ENCODE data around the gene UHRF1.

Gene UHRF1

DNA sequence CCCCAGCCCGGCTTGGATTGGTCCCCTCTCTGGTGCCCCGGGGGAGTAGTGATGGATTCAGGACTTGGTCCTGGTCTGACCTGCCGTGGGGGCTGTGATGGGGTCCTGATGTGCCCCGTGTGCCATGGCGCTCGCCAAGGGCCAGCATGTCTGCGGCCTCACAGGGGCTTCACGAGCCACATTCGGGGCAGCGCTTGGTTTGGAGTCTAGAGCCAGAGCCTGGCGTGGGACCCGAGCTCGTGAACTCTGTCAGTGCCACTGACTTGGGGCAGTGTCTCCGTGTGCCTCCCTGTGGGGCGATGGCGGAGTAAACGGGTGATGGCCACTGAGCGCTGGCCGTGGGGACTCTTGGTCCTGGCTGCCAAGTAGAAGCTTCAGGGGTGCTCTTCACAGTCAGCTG is 76.8 kb downstream of the UHRF1 start:
- peaks cover 0 to 9% (median 3%) of the 10 kb centered on the region in 5 donors for H3K36me3 ChIP-seq (ENCODE audit: control insufficient read depth in 5 of 5, insufficient read depth in 5 of 5, low read length in 5 of 5)
- H3K4me3 ChIP-seq (ENCODE audit: low read depth in 1 of 5, low read length in 5 of 5) = no peak overlapping the region
- H3K9me3 ChIP-seq (ENCODE audit: control insufficient read depth in 5 of 5, low read length in 5 of 5) = no peaks in the 10 kb centered on the region
- no peak overlapping the region for H3K9ac ChIP-seq (ENCODE audit: low read length in 5 of 5)
- no peaks in the 10 kb centered on the region for H3K27me3 ChIP-seq (ENCODE audit: control insufficient read depth in 5 of 5, insufficient read depth in 4 of 5, low read length in 5 of 5)
- peaks cover 7 to 43% (median 27%) of the 10 kb centered on the region in 5 donors for H3K4me1 ChIP-seq (ENCODE audit: control insufficient read depth in 5 of 5, insufficient read depth in 5 of 5, low read length in 5 of 5)
- H3K27ac ChIP-seq (ENCODE audit: low read depth, low read length) = no peak overlapping the region

DNA sequence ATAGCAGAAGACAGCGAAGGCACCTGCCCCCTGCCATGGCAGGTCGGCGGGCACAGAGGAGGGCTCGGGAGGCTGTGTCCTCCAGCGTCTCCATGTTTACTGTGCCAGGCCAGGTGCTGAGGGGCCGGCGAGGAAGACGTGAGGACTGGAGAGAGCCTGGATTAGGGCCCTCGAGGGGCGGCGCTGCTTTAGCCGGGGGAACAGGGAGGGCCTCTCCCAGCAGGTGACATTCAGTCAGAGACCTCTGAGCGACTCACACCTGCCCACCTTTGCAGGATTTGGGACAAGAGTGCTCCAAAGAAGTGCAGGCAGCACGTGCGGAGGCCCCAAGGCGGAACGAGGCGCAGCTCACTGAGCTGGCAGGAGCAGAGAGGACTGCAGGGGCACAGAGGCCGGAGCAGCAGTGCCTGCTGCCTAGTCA is 77.2 kb downstream of the UHRF1 start:
- H3K27me3 ChIP-seq (ENCODE audit: control insufficient read depth in 5 of 5, insufficient read depth in 4 of 5, low read length in 5 of 5) = no peaks in the 10 kb centered on the region
- H3K4me3 ChIP-seq (ENCODE audit: low read depth in 1 of 5, low read length in 5 of 5) = no peak overlapping the region
- no peak overlapping the region for H3K27ac ChIP-seq (ENCODE audit: low read depth, low read length)
- no peaks in the 10 kb centered on the region for H3K9me3 ChIP-seq (ENCODE audit: control insufficient read depth in 5 of 5, low read length in 5 of 5)
- H3K4me1 ChIP-seq (ENCODE audit: control insufficient read depth in 5 of 5, insufficient read depth in 5 of 5, low read length in 5 of 5) = peaks cover 7 to 40% (median 27%) of the 10 kb centered on the region in 5 donors
- no peak overlapping the region for H3K9ac ChIP-seq (ENCODE audit: low read length in 5 of 5)
- H3K36me3 ChIP-seq (ENCODE audit: control insufficient read depth in 5 of 5, insufficient read depth in 5 of 5, low read length in 5 of 5) = peaks cover 0 to 11% (median 3%) of the 10 kb centered on the region in 5 donors

DNA sequence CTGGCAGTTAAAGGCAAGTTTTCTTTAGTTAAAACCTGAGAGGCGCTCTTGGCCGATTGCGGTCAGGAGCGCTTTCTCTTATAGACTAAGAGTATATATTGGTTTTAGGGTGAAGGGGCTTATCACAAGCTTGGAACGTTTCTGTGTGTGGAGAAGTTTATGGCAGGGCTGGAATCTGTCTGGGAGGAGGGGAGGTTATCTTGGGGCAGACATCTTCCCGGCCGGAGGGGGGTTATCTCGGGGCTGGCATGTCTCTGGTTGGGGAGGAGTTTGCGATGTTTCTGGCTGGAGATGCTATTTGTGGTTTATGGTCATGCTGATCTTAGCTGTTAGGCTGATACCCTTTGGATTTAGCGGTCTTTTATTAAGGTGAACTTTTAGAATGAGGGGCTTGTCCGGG is 78.0 kb downstream of the UHRF1 start:
- peaks cover 0 to 1% (median 0%) of the 10 kb centered on the region in 5 donors for H3K9me3 ChIP-seq (ENCODE audit: control insufficient read depth in 5 of 5, low read length in 5 of 5)
- no peak overlapping the region for H3K27ac ChIP-seq (ENCODE audit: low read depth, low read length)
- H3K4me3 ChIP-seq (ENCODE audit: low read depth in 1 of 5, low read length in 5 of 5) = no peak overlapping the region
- H3K9ac ChIP-seq (ENCODE audit: low read length in 5 of 5) = no peak overlapping the region
- H3K27me3 ChIP-seq (ENCODE audit: control insufficient read depth in 5 of 5, insufficient read depth in 4 of 5, low read length in 5 of 5) = no peaks in the 10 kb centered on the region
- peaks cover 7 to 40% (median 27%) of the 10 kb centered on the region in 5 donors for H3K4me1 ChIP-seq (ENCODE audit: control insufficient read depth in 5 of 5, insufficient read depth in 5 of 5, low read length in 5 of 5)
- H3K36me3 ChIP-seq (ENCODE audit: control insufficient read depth in 5 of 5, insufficient read depth in 5 of 5, low read length in 5 of 5) = peaks cover 0 to 11% (median 3%) of the 10 kb centered on the region in 5 donors

DNA sequence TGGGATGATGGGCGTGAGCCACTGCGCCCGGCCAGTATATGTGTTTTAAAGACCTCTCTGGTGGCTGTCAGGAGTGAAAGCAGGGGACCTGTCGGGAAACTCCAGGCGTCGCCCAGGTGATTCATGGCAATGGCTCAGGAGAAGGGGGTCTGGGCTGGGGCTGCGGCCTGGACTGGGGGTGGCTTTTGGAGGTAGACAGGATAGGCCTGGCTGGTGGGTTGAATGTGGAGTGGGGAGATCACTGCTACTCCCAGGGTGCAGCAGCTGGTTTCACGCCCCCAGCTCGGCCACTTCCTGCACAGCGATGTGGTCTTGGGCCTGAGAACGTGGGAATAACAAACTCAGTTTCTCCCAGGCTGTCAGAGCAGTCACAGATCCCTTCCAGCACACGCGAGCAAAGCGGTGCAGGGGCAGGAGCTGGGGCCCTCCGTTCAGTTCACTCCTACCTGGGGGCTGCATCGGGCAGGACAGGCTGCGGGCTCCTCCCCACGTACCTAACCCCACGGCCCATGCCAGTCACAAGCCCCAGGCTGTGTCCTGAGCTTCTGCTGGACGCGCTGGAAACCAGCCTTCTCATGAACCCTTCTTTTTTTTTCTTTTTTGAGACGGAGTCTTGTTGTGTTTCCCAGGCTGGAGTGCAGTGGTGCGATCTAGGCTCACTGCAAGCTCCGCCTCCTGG is 78.5 kb downstream of the UHRF1 start:
- Histone ChIP-seq H3K4me3 (ENCODE audit: low read depth in 1 of 5, low read length in 5 of 5) (no peak overlapping the region), H3K4me1 (ENCODE audit: control insufficient read depth in 5 of 5, insufficient read depth in 5 of 5, low read length in 5 of 5) (peaks cover 7 to 40% (median 27%) of the 10 kb centered on the region in 5 donors), H3K27me3 (ENCODE audit: control insufficient read depth in 5 of 5, insufficient read depth in 4 of 5, low read length in 5 of 5) (no peaks in the 10 kb centered on the region), H3K27ac (ENCODE audit: low read depth, low read length) (no peak overlapping the region), H3K9ac (ENCODE audit: low read length in 5 of 5) (no peak overlapping the region), H3K9me3 (ENCODE audit: control insufficient read depth in 5 of 5, low read length in 5 of 5) (peaks cover 0 to 3% (median 0%) of the 10 kb centered on the region in 5 donors), H3K36me3 (ENCODE audit: control insufficient read depth in 5 of 5, insufficient read depth in 5 of 5, low read length in 5 of 5) (peaks cover 0 to 11% (median 3%) of the 10 kb centered on the region in 5 donors)

DNA sequence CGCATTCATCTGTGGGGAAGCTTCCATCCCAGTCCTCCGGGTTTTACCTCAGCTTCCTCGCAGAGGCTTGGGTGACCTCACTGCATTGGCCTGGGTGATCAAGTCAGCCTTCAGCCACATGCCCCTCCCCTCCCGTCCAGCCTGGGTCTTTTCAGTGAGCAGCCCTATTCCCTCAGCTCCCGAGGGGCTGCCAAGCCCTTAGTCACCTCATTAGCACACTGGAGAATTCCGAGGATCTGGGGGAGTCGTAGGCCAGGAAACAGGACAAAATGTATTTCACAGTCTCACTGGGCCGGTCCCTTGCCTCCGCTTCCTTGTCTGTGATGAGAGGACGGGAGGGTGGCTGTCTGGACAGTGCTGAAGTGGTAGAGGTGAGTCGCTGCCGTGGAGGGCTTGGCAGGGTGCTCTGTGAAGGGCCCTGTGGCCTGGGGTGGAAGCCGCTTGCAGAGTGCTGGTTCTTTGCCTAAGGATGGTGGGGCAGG is 79.5 kb downstream of the UHRF1 start:
- Histone ChIP-seq H3K4me3 (ENCODE audit: low read depth in 1 of 5, low read length in 5 of 5) (peak overlapping the region in 2 of 5 donors; percentile 3 to 23), H3K9ac (ENCODE audit: low read length in 5 of 5) (peak overlapping the region in 1 of 5 donors; percentile 35)

DNA sequence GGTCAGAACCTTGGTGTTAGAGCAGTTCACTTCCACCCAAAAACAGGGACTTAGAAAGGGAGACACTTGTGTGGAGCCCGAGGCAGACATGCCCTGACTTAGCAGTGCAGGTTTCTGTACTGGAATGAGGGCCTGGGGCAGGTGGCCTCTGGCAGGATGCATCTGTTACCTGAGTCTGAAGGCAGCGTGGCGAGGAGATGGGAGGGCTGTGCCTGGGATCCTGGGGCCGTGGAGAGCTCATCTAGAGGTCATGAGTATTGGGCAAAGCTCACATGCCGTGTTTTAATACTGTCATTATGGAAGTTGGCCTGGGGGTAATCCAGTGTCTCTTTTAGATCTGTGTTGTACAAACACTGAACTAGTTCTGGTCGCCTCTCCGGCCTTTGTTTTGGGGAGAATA is 81.0 kb downstream of the UHRF1 start:
- Histone ChIP-seq H3K9me3 (ENCODE audit: control insufficient read depth in 5 of 5, low read length in 5 of 5) (peaks cover 0 to 3% (median 0%) of the 10 kb centered on the region in 5 donors), H3K4me1 (ENCODE audit: control insufficient read depth in 5 of 5, insufficient read depth in 5 of 5, low read length in 5 of 5) (peaks cover 7 to 24% (median 22%) of the 10 kb centered on the region in 5 donors), H3K36me3 (ENCODE audit: control insufficient read depth in 5 of 5, insufficient read depth in 5 of 5, low read length in 5 of 5) (peaks cover 0 to 2% (median 0%) of the 10 kb centered on the region in 5 donors), H3K9ac (ENCODE audit: low read length in 5 of 5) (no peak overlapping the region), H3K4me3 (ENCODE audit: low read depth in 1 of 5, low read length in 5 of 5) (no peak overlapping the region), H3K27ac (ENCODE audit: low read depth, low read length) (no peak overlapping the region), H3K27me3 (ENCODE audit: control insufficient read depth in 5 of 5, insufficient read depth in 4 of 5, low read length in 5 of 5) (no peaks in the 10 kb centered on the region)

More for the DNA sequence above, 79.5 kb downstream of the UHRF1 start:
- H3K27me3 ChIP-seq (ENCODE audit: control insufficient read depth in 5 of 5, insufficient read depth in 4 of 5, low read length in 5 of 5) = no peaks in the 10 kb centered on the region
- H3K36me3 ChIP-seq (ENCODE audit: control insufficient read depth in 5 of 5, insufficient read depth in 5 of 5, low read length in 5 of 5) = peaks cover 0 to 4% (median 0%) of the 10 kb centered on the region in 5 donors
- peaks cover 0 to 3% (median 0%) of the 10 kb centered on the region in 5 donors for H3K9me3 ChIP-seq (ENCODE audit: control insufficient read depth in 5 of 5, low read length in 5 of 5)
- peaks cover 7 to 32% (median 24%) of the 10 kb centered on the region in 5 donors for H3K4me1 ChIP-seq (ENCODE audit: control insufficient read depth in 5 of 5, insufficient read depth in 5 of 5, low read length in 5 of 5)
- H3K27ac ChIP-seq (ENCODE audit: low read depth, low read length) = no peak overlapping the region

DNA sequence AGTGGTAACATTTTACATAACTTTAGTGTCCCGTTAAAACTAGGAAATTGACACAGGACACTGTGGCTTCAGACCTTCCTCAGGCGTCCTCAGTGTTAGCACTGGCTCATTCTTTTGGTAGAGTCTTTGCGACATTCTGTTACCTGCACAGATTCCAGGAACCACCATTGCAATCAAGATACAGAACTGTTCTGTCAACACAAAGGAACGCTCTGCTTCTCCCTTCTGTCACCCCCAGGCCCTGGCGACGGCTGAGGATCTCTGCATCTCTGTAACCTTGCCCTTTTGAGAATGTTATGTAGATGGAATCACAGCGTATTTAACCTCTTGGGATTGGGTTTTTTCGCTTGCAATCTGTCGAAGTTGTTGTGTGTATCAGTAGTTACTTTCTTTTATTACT is 82.2 kb downstream of the UHRF1 start:
- Histone ChIP-seq H3K27me3 (ENCODE audit: control insufficient read depth in 5 of 5, insufficient read depth in 4 of 5, low read length in 5 of 5) (no peaks in the 10 kb centered on the region), H3K36me3 (ENCODE audit: control insufficient read depth in 5 of 5, insufficient read depth in 5 of 5, low read length in 5 of 5) (peaks cover 0 to 10% (median 2%) of the 10 kb centered on the region in 5 donors), H3K9me3 (ENCODE audit: control insufficient read depth in 5 of 5, low read length in 5 of 5) (peaks cover 0 to 3% (median 0%) of the 10 kb centered on the region in 5 donors), H3K4me1 (ENCODE audit: control insufficient read depth in 5 of 5, insufficient read depth in 5 of 5, low read length in 5 of 5) (peaks cover 7 to 22% (median 20%) of the 10 kb centered on the region in 5 donors), H3K4me3 (ENCODE audit: low read depth in 1 of 5, low read length in 5 of 5) (no peak overlapping the region), H3K9ac (ENCODE audit: low read length in 5 of 5) (no peak overlapping the region), H3K27ac (ENCODE audit: low read depth, low read length) (no peak overlapping the region)

DNA sequence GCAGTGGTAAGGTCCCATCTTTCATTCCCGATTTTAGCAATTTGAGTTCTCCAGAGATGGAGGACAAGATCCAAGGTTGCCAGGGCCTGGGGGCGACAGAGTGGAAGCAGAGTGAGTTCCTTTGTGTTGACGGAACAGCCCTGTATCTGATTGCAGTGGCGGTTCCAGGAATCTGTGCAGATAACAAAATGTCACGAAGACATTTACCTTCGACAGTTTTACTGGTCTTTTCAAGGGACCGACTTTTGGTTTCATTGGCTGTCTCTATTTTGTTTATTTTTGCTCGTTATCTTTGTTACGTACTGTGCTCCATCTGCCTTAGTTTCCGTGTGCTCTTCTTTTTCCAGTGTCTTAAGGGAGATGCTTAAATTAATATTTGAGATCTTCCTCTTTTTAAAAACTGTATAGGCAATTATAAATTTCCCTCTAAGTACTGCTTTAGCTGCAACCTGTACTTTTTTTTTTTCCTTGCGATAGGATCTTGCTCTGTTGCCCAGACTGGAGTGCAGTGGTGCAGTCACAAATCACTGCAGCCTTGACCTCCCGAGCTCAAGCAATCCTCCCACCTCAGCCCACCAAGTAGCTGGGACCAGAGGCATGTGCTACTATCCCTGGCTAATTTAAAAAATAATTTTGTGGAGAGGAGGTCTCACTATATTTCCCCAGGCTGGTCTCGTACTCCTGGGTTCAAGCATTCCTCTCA is 82.8 kb downstream of the UHRF1 start:
- Histone ChIP-seq H3K4me1 (ENCODE audit: control insufficient read depth in 5 of 5, insufficient read depth in 5 of 5, low read length in 5 of 5) (peaks cover 7 to 19% (median 18%) of the 10 kb centered on the region in 5 donors), H3K9me3 (ENCODE audit: control insufficient read depth in 5 of 5, low read length in 5 of 5) (peaks cover 0 to 3% (median 0%) of the 10 kb centered on the region in 5 donors)

DNA sequence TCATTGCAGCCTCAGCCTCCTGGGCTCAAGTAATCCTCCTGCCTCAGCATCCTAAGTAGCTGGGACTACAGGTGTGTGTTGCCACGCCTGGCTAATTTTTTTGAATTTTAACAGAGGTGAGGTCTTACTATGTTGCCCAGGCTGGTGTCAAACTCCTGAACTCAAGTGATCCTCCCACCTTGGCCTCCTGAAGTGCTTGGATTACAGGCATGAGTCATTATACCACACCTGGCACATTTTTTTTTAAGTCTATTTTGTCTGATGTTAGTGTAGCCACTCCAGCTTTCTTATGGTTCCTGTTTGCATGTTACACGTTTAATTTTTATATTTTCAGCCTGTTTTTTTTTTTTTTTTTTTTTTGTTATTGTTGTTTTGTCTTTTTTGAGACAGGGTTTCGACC is 84.4 kb downstream of the UHRF1 start:
- H3K27ac ChIP-seq (ENCODE audit: low read depth, low read length) = no peak overlapping the region

More for the DNA sequence above, 82.8 kb downstream of the UHRF1 start:
- no peaks in the 10 kb centered on the region for H3K27me3 ChIP-seq (ENCODE audit: control insufficient read depth in 5 of 5, insufficient read depth in 4 of 5, low read length in 5 of 5)
- H3K9ac ChIP-seq (ENCODE audit: low read length in 5 of 5) = no peak overlapping the region
- H3K36me3 ChIP-seq (ENCODE audit: control insufficient read depth in 5 of 5, insufficient read depth in 5 of 5, low read length in 5 of 5) = peaks cover 0 to 16% (median 8%) of the 10 kb centered on the region in 5 donors
- no peak overlapping the region for H3K27ac ChIP-seq (ENCODE audit: low read depth, low read length)
- H3K4me3 ChIP-seq (ENCODE audit: low read depth in 1 of 5, low read length in 5 of 5) = no peak overlapping the region

DNA sequence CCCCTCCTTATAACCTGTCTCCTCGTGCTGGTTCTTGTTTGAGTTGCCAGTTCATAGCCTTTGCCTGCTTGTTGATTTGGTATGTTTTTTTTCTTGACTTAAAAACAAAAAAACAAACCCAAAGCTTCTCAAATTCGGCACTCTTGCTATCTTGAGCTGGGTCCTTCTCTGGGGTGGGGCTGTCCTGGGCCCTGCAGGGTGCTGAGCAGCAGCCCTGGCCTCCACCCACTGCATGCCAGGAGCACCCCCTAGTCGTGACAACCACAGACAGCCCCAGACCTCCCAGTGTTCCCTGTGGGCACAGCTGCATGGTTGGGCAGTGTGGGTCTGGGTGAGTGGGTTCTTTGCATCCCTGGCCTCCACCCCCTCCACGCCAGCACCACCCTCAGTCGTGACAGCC is 87.4 kb downstream of the UHRF1 start:
- Histone ChIP-seq H3K9me3 (ENCODE audit: control insufficient read depth in 5 of 5, low read length in 5 of 5) (peaks cover 0 to 3% (median 0%) of the 10 kb centered on the region in 5 donors), H3K9ac (ENCODE audit: low read length in 5 of 5) (no peak overlapping the region), H3K27ac (ENCODE audit: low read depth, low read length) (no peak overlapping the region), H3K4me3 (ENCODE audit: low read depth in 1 of 5, low read length in 5 of 5) (no peak overlapping the region), H3K4me1 (ENCODE audit: control insufficient read depth in 5 of 5, insufficient read depth in 5 of 5, low read length in 5 of 5) (no peaks in the 10 kb centered on the region), H3K27me3 (ENCODE audit: control insufficient read depth in 5 of 5, insufficient read depth in 4 of 5, low read length in 5 of 5) (no peaks in the 10 kb centered on the region), H3K36me3 (ENCODE audit: control insufficient read depth in 5 of 5, insufficient read depth in 5 of 5, low read length in 5 of 5) (peaks cover 0 to 24% (median 10%) of the 10 kb centered on the region in 5 donors)

More for the DNA sequence above, 84.4 kb downstream of the UHRF1 start:
- H3K4me1 ChIP-seq (ENCODE audit: control insufficient read depth in 5 of 5, insufficient read depth in 5 of 5, low read length in 5 of 5) = peaks cover under 1 to 5% (median 4%) of the 10 kb centered on the region in 5 donors
- H3K4me3 ChIP-seq (ENCODE audit: low read depth in 1 of 5, low read length in 5 of 5) = no peak overlapping the region
- H3K9ac ChIP-seq (ENCODE audit: low read length in 5 of 5) = no peak overlapping the region
- H3K27me3 ChIP-seq (ENCODE audit: control insufficient read depth in 5 of 5, insufficient read depth in 4 of 5, low read length in 5 of 5) = no peaks in the 10 kb centered on the region
- H3K36me3 ChIP-seq (ENCODE audit: control insufficient read depth in 5 of 5, insufficient read depth in 5 of 5, low read length in 5 of 5) = peaks cover 0 to 24% (median 10%) of the 10 kb centered on the region in 5 donors
- H3K9me3 ChIP-seq (ENCODE audit: control insufficient read depth in 5 of 5, low read length in 5 of 5) = peaks cover 0 to 3% (median 0%) of the 10 kb centered on the region in 5 donors
